ENCODE results near the gene INO80.

The INO80 gene

GRCh38 chr15:40932649-40933516, 183.2 kb downstream of the INO80 start:
- DNase-seq (ENCODE audit: low read depth in 2 of 2, low spot score in 1 of 2) = no peak

DNA sequence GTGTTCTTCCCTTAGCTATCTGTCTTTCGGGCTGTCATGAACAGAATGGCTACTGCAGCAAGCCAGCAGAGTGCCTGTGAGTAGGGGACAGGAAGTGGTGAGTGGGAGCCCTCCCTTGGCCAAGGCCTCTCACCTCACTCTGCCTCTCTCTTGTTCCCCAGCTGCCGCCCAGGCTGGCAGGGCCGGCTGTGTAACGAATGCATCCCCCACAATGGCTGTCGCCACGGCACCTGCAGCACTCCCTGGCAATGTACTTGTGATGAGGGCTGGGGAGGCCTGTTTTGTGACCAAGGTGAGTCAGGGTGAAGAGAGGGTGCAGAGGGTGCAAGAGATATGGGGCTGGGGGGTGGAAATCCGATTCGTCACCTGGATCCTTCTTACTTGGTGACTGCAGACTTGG, 183.9 kb downstream of the INO80 start:
- DNase-seq (ENCODE audit: low read depth in 2 of 2, low spot score in 1 of 2) = no peak

- no peak for DNase-seq (ENCODE audit: low read depth in 2 of 2, low spot score in 1 of 2)
Measured at GRCh38 chr15:40931300-40932142, 184.6 kb downstream of the INO80 start.

- DNase-seq (ENCODE audit: low read depth in 2 of 2, low spot score in 1 of 2) = no peak
Measured at GRCh38 chr15:40930430-40931299, 185.4 kb downstream of the INO80 start.

DNA sequence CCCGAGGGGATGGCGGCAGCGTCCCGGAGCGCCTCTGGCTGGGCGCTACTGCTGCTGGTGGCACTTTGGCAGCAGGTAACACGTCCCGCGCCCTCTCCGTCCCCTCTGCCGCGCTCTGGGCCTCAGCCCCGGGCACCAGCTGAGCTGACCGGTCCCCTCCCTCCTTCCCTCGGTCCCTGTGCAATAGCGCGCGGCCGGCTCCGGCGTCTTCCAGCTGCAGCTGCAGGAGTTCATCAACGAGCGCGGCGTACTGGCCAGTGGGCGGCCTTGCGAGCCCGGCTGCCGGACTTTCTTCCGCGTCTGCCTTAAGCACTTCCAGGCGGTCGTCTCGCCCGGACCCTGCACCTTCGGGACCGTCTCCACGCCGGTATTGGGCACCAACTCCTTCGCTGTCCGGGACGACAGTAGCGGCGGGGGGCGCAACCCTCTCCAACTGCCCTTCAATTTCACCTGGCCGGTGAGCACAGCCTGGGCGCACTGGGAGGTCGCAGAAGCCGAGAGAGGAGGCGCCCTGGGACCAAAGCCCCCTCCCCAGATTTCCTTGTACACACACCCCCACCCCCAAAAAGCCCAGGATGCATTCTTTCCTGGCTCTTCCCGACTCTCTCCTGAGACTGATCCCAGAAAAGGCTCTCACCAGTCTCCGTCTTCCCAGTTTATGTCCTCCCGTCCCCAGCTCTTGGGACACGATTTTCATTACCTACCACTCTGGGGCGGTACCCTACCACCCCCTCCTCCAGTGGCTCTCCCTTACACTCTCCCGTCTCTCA, 186.2 kb downstream of the INO80 start:
- no peak for DNase-seq (ENCODE audit: low read depth in 2 of 2, low spot score in 1 of 2)
